Pulmonary artery endothelial cell (primary cell): ENCODE measurements around the gene GNAQ. TPM values are rescaled to one million over a fixed set of nuclear protein-coding genes. Genes with fewer than 3 reads are reported as not detected.
"Not testable (repeated sequence)": the region's sequence is repeated elsewhere in the genome, so short reads cannot be mapped to it uniquely, and the experiment has no call there.

ENCODE experiments used
- DNase-seq: peaks from one replicate; pipeline ENCODE4 v3.0.0-alpha.2; 2011; ENCODE audit warnings: low read depth, low spot score
- total RNA-seq: library from RNA; depleted of rRNA; stranded (reverse); fragments of >200 nt; gene quantifications from 2 replicates; pipeline ENCODE4 v1.2.3, GENCODE V29; 2014

Gene GNAQ
- total RNA-seq, 1 donor from 2014 or later: 37.2 TPM

DNA sequence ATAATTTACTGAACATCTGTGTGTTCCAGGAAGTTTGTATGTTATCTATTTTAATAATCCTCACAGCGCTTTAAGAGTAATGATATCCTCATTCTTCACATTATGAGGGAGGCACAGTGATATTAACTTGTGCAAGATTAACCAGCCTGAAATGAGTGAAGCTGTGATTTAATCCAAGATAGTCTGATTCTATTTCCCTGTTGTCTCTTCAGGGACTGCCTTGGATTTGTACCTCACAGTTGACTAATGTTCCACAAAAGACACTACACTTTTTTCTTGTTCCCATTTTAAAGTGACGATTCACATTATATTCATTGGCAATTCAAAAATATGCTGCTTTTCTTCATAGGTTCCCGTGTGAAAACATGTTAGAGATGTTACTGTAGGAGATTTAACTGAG lies 258.2 kb downstream of the GNAQ start:
- no peak for DNase-seq

DNA sequence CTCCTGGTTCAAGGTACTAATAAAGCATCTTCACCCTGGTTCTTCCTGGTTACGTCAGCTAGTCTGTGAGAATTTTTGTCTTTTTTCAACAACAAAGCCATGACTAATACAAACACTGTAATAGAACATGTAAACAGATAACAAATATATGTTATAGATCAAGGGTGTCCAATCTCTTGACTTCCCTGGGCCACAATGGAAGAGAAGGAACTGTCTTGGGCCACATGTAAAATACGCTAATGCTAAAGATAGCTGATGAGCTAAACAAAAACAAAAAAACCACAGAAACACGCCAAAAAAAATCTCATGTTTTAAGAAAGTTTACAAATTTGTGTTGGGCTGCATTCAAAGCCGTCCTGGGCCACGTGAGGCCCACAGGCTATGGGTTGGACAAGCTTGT lies 259.0 kb downstream of the GNAQ start:
- no peak for DNase-seq

DNA sequence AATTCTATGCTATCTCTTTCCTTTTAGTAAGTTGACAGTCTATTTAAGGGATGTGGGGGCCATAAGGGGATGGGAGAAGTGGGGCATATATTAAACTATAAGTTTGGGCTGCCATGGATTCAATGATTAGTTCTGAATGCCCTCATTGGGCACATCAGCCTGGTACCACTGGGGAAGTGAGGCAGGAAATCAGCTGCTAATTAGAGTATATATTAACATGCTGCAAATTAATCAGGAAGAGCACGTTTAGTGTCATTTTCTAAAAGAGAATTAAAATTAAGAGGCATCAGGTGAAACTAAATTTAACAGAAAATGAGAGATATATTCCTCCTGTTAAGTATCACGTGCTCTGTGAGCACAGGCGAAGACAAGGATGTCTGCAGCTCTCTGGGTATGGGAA lies 260.4 kb downstream of the GNAQ start:
- no peak for DNase-seq

DNA sequence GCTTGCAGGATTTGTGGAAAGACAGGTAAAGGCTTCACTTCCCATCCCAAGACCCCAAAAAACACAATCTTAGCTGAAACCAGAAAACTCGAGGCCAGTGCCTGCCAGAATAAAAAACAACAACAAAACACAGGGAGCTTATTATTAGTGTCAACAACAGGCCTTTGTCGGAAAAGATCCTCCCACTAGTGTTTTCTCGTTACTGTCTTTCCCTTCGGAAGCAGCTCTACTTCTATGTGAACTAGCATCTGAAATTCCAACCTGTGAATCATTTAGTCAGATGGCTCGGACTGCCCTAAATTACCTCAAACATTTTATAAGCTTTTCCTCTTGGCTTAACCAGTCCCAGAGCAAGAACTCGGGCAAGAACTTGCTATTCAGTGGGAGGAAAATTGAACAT lies 261.3 kb downstream of the GNAQ start:
- DNase-seq: no peak

DNA sequence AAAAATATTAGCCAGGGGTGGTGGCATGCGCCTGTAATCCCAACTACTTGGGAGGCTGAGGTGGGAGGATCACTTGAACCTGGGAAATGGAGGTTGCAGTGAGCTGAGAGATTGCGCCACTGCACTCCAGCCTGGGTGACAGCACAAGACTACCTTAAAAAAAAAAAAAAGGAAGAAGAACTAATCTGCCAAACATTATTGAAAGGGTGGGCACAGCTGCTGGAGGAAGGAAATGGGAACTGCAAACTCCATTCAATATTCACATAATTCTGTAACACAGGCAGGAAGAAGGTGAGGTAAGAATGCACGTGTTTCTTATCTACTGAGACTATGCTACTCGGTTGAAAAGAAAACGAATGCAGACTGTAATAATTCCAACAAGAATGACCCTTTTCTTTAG lies 262.4 kb downstream of the GNAQ start:
- peak; percentile 61 for DNase-seq

DNA sequence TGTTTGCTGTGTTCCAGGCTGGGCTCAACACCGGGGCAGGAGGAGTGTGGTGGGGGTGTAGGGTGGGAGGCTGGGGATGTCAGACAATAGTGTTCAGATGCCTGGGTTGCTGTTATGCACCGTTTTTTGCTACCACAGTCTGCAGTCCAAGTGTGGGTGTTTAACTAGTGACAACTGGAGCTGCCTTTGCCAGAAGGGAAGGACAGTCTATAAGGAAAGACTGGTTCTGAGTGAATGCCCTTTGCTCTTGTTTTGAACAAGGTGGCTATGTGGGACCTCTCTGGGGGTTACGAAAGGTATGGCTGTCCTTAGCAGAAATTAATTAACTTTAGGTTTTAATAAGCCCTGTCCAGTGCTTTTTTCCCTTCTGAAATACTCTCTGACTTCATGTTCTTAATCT lies 265.0 kb downstream of the GNAQ start:
- no peak for DNase-seq

DNA sequence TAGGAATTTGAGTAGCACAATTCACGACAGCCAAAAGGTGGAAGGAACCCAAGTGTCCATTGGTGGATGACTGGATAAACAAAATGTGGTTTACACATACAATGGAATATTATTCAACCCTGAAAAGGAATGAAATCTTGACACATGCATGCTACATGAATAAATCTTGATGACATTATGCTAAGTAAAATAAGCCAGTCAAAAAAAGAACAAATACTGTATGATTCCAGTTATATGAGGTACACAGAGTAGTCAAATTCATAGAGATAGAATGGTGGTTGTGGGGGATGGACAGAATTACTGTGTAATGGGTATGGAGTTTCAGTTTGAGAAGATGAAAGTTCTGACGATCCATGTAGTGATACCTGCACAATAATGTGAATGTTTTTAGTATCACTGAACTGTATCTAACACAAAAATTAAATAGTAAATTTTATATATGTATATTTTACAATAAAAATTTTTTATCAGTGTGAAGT lies 265.8 kb downstream of the GNAQ start:
- DNase-seq: no peak

DNA sequence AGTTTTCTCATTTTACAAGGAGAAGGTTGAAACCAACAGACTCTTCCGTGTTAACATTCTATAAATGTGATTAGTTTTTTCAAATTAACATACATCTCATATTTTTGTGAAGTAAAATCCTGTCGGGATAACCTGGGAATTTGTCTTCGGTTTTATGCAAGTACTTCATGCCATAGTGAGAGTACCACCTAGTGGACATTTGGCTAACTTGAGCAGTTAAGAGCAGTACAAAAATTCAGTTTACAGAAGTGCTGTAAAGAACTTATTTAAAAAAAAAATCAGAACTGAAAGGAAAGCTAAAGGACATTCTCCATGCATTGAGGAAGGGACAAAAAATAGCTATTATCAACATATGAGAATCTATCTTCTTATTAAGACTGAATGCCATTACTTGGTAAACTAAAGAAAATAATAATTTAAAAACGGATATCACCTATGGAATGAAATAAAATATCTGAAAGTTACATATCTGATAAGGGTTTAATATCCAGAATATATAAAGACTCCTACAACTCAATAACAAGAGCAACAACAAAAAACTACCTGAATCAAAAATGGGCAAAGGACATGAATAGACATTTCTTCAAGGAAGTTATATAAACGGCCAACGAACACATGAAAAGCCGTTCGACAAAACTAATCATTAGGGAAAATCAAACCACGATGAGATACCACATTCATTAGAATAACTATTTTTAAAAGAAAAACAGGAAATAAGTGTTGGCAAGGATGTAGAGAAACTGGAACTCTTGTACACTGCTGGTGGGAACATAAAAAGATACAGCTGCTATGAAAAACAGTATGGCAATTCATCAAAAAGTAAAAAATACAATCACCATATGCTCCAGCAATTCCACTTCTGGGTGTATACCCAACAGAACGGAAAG lies 266.5 kb downstream of the GNAQ start:
- peak; percentile 11 for DNase-seq

DNA sequence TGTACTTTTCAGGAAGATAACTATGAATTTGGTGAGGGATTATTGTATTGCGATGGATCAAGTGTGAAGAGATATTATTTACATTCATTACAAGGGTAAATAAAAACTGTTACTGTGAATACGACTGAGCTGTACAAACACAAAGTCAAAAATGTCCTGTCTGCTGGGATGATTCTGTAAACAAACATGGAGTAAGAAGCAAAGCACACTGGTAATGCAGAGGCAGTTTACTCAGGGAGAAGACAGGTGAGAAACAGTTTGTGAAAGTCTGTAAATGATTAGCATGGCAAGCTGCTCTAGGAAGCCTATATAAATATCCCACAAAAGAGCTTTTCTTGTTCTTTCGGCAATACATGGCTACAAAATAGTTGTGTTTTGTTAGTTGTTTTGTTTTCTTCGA lies 268.0 kb downstream of the GNAQ start:
- no peak for DNase-seq

DNA sequence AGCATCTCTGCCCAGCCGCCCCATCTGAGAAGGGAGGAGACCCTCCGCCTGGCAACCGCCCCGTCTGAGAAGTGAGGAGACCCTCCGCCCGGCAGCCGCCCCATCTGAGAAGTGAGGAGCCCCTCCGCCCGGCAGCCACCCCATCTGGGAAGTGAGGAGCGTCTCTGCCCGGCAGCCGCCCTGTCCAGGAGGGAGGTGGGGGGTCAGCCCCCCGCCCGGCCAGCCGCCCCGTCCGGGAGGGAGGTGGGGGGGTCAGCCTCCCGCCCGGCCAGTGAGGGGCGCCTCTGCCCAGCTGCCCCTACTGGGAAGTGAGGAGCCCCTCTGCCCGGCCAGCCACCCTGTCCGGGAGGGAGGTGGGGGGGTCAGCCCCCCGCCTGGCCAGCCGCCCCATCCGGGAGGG lies 270.7 kb downstream of the GNAQ start:
- not testable (repeated sequence) for DNase-seq

DNA sequence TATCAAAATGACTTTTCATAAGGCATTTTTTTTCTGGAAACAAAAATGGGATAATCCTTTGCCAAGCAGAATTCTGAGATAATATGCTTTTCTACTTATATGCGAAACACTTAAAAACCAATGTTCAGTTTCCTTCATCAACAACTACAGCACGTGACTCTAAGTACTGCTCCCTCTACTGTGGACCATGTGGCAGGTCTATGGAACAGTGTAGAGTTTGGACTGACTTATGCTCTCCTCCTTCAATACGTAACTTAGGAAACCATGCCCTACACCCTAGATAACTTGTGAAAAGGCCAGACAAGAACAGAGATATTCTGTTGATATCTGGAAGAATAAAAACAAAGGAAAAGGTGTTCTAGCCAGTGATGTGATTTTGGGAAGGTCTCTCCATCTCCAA lies 272.2 kb downstream of the GNAQ start:
- DNase-seq: no peak

DNA sequence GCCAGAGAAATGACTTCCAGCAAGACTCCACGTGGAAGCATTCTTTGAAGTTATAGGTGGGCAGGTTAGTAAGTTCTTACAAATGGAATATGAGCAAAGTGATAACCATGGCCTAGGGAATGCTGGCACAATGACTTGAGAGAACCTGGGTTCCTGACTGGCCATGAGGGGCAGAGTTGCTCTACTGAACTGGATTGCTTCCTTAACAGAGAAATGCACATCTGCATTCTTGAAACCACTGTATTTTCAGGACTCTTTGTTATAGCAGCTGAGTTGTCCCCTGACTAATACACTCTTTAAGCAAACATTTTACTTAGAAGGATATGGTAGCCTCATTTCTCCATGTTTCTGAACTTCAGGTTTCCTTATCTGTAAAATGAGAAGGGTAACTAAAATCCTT lies 275.2 kb downstream of the GNAQ start:
- no peak for DNase-seq

DNA sequence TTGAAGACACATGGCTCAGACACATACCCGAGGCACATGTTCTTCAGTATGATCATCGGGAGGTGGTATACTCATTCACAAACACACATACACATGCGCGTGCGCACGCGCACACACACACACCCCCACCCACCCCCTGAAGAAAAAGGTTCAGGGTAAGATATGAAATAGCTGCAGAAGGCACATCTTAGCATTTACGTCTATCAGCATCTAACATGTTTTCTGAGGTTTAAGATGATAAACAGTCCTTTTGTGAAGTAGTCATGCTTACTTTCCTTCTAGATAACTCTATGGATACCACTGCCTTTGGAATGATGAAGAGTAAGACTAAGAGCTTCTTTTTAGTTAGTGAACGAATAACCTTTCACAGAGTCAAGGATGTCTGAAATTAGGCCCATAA lies 278.4 kb downstream of the GNAQ start:
- no peak for DNase-seq

DNA sequence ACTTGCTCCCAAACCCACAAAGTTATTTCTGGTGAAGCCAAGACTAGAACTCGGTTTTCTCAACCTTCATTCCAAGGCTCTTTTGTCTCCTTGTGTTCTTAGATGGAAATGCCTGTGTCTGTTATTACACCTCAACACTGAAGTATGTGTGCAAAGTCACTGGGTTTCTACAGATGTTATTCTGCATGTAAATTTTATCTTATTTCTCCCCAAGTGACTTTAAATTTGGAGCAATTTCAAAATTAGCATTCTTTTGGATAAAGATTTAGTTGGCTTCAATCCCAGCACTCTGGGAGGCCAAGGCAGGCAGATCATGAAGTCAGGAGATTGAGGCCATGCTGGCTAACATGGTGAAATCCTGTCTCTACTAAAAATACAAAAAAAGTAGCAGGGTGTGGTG lies 279.1 kb downstream of the GNAQ start:
- no peak for DNase-seq

DNA sequence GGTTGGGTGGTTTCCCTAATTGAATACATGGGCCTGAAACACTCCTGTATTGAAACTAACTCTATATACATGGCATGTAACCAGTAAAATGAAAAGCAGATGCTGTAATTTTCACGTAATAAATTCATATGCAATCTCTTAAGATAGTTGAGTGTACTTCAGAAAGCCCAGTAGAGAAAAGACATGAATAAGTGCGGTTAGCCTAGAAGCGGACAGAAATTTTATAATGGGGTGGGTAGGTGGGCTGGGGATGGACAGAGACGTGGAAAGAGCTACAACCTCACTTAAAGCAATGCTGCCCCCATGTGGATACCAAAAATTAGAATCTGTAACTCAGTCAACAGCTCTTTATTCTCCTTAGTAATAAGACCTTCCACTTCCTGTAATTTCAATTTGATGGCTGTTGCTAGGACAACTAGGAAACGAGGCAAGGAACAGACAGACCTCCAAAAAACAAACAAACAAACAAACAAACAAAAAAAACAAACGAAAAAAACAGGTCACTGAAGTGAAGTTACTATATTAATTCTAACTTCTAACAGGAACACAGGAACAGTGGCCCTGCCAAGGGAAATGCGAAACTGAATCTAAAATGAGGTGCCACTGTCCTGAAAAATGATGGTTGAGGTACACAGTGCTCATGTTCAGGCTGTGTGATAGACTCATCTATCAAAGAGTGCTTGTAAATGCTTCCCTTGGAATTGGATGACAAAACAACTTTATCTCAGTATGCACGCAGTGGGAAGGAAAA lies 280.1 kb downstream of the GNAQ start:
- DNase-seq: peak; percentile 44

DNA sequence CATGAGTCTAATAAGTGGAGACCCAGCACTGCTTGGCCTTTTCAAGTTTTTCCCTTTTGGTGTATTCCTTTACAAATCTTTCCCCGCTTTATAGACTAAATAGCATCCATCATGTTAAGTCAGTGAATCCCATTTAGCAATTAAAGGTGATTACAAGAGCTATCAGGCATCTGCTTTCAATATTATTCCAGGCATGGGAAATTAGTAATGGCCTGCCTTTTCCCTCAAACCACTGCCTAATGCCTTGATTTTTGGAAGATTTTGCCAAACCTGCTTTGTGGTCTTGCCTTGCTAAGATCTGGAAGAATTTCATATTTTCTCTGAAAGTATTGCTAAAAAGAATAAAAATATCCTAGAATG lies 280.6 kb downstream of the GNAQ start:
- no peak for DNase-seq

DNA sequence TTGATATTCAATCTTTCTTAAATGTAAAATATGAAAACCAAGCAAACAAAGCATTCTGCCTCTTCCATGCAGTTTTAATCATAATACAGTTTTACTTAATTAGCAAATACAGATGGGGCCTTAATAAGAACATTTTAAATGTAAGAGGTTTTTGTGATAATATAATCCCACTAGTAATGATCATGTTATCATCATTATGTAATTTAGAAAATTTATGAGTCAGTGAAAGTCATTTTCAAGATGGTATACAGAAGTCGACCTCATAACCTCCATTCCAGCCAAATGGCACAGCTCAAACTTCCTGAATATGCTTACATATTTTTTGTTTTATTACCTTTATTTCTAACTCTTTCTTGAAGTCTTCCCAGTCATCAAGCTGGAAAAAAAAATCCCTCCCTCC lies 281.3 kb downstream of the GNAQ start:
- DNase-seq: peak; percentile 13

DNA sequence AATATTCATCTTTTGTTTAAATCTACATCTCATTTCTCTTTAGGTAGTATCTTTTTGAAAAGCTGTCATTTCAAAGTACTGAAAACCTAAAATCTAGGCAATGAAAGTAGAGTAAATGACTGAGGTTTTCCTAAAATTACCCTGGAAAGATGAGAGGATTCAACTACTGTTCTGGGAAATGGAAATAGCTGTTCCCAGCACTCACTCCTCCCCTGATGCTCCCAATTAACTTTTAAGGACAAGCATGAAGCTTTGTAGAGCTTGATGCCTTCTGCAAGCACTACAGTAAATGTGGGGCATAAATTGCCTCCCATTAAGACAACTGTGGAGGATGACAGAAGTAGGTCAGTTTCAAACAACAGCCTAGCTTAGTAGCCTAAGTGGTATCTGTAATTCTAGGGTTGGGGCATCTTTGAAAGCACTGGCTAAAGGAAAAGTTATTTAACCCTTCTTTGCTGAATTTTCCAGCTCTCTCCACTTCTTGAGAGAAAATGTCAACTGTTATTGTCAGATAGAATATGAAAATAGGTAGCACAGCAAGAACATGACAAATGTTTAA lies 283.3 kb downstream of the GNAQ start:
- no peak for DNase-seq

DNA sequence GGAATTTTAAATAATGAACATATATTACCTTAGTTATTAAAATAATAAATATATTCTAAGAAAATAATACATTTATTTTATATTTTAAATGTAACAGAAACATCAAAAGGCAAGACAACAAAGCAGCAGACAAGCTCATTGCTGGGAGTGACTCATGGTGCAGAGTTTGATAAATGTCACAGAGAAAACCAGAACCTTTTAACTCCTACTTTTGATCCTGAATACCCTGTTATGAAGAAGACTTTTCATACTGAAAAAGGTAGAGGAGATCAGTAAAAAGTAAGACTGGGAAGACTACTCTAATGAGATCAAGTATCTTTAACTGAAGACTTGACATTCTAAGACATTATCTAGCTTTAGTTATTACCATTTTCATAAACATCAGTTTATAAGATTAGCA lies 284.4 kb downstream of the GNAQ start:
- DNase-seq: no peak

DNA sequence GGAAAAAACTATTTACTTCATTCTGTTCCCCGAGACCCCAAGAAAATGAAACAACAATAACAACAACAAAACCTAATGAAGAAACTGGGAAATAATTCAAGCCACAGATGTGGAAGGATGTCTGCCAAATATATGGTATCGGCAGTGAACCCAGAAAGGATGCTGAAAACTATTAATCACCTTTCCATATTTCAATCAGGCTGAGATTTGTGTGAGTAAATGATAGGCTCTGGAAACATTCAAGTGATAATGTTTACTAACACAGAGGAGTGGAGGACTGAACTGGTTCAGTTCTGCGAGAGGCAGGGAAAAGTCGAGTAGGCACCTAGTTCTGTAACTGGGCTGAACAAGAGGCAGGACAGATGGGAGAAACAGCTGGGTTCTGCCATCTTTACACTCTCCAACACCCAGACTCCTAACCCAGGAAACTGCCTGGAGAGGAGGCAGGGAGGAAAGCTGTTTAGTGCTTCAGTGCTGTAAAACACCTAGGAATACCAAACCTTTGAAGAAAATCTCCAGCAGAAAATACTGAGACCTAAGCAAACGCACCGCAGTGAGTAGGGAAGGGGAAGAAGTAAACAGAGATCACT lies 286.7 kb downstream of the GNAQ start:
- no peak for DNase-seq

DNA sequence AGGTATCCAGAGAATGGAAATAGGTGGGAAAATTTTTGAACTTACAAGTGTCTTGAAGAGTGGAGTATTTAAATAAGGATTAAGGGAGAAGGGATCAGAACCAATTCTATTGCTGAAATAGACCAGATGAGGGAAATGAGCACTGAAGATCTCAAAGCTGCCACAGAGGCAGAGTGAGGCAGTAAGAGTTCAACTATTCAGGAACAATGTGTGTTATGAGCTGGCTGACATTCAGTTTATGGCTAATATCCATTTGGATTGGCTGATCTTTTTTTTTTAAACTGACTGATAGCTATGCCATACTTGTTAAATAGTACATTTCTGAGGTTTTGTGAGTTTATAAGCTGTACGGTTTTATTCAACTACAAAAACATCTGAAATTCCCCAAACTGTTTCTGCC lies 288.2 kb downstream of the GNAQ start:
- DNase-seq: no peak

DNA sequence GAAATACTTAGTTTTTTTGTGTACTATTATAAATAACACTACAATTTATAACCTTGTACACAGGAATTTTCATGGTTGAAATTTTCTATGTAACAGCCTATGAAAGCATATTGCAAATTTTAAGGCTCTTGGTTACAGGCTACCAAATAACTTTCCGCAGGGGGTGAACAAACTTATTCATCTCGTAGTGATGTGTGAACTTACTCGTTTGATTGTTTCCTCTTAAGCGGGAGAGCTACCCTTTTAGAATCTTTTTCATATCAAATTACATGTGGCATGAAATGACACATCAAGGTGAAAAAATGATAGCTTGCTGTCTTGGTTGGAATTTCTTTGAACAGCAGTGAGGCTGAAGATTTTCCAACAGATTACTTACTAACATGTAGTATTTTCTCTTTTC lies 292.7 kb downstream of the GNAQ start:
- DNase-seq: no peak
